NCI-H1417 treated with DMSO at 0.1 percent for 48 hours (cell line): ENCODE results near the gene NDUFAF4.
"Not testable (repeated sequence)": the region's sequence is repeated elsewhere in the genome, so short reads cannot be mapped to it uniquely, and the experiment has no call there.

Experiments used
- DNase-seq: peaks from one replicate; lab custom pipeline; 2025; lab: John Stamatoyannopoulos, UW

NDUFAF4 gene

GRCh38 chr6:96899019-96899418 is 1.3 kb upstream of the NDUFAF4 start:
- peak; percentile 31 for DNase-seq

GRCh38 chr6:96898241-96898851 is 655 bp upstream of the NDUFAF4 start:
- DNase-seq = no peak

GRCh38 chr6:96889146-96889545 is 8.5 kb downstream of the NDUFAF4 start:
- no peak for DNase-seq

- DNase-seq = no peak
These were observed 8.9 kb downstream of the NDUFAF4 start for GRCh38 chr6:96888745-96889144.

GRCh38 chr6:96886519-96886918 is 11.2 kb downstream of the NDUFAF4 start:
- DNase-seq = no peak

- DNase-seq = not testable (repeated sequence)
These were observed 12.5 kb downstream of the NDUFAF4 start for GRCh38 chr6:96885187-96885631.

- DNase-seq = no peak
These were observed 19.5 kb downstream of the NDUFAF4 start for GRCh38 chr6:96878143-96878542.

GRCh38 chr6:96876886-96877545 is 20.7 kb downstream of the NDUFAF4 start:
- DNase-seq = no peak

GRCh38 chr6:96872976-96873375 is 24.7 kb downstream of the NDUFAF4 start:
- DNase-seq = no peak

- no peak for DNase-seq
These were observed 32.7 kb downstream of the NDUFAF4 start for GRCh38 chr6:96865055-96865405.

- DNase-seq = no peak
These were observed 33.3 kb downstream of the NDUFAF4 start for GRCh38 chr6:96864216-96865054.

GRCh38 chr6:96862560-96862959 is 35.1 kb downstream of the NDUFAF4 start:
- no peak for DNase-seq

GRCh38 chr6:96861588-96861987 is 36.1 kb downstream of the NDUFAF4 start:
- no peak for DNase-seq

GRCh38 chr6:96856856-96857255 is 40.8 kb downstream of the NDUFAF4 start:
- DNase-seq = no peak

- no peak for DNase-seq
These were observed 44.6 kb downstream of the NDUFAF4 start for GRCh38 chr6:96853083-96853482.

- DNase-seq = no peak
These were observed 45.1 kb downstream of the NDUFAF4 start for GRCh38 chr6:96852605-96853004.

GRCh38 chr6:96851858-96852257 is 45.8 kb downstream of the NDUFAF4 start:
- DNase-seq = no peak

GRCh38 chr6:96849615-96850014 is 48.1 kb downstream of the NDUFAF4 start:
- DNase-seq = no peak

- no peak for DNase-seq
These were observed 53.2 kb downstream of the NDUFAF4 start for GRCh38 chr6:96844530-96844929.

GRCh38 chr6:96841345-96841744 is 56.3 kb downstream of the NDUFAF4 start:
- DNase-seq = no peak
